ENCODE measurements around the gene NCKAP5.

Gene NCKAP5

DNA sequence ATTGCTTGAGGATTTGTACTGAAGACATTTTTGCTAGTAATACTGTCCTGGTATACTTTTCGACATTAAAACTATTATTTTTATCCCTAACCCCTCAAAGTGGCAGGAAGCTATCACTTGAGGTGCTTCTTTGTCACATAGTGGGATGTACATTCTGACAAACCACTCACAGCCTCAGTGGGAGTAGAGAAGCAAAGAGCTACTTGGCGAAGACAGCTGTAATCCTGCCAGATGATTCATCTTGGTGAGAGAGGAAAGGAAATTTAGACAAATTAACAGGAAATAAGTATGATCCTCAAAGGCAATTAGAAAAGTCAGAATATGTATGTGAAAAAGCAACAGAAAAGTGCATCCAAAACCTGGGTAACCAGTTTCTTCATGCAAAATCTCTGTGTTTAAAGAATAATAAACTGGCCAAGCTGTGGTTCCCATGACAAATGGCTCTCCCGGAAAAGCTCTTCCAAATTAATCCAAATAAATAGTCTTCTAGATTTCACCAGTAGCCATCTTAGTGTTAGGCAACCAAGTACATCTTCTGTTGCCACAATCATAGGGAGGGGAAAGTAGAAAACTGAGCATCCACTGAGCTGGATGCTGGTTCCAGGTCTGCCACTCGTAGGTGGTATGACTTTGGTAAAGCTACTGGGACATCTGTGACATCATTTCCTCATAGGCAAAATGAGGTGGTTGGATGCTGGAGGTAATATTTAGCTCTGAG is 590.3 kb downstream of the NCKAP5 start:
- TF ChIP-seq POLR2AphosphoS5 (IDR thresholded peaks at IDR 0.05; ENCODE audit: low read depth, low read length) = no peak
- no peak for TF ChIP-seq FOXP2 (optimal IDR thresholded peaks at IDR 0.05; ENCODE audit: borderline replicate concordance, extremely low read depth, extremely low read length, insufficient read depth)
- no peak for TF ChIP-seq SIN3A (IDR thresholded peaks at IDR 0.05; ENCODE audit: borderline replicate concordance, insufficient read depth, low read length)
- TF ChIP-seq, protein P1, sequence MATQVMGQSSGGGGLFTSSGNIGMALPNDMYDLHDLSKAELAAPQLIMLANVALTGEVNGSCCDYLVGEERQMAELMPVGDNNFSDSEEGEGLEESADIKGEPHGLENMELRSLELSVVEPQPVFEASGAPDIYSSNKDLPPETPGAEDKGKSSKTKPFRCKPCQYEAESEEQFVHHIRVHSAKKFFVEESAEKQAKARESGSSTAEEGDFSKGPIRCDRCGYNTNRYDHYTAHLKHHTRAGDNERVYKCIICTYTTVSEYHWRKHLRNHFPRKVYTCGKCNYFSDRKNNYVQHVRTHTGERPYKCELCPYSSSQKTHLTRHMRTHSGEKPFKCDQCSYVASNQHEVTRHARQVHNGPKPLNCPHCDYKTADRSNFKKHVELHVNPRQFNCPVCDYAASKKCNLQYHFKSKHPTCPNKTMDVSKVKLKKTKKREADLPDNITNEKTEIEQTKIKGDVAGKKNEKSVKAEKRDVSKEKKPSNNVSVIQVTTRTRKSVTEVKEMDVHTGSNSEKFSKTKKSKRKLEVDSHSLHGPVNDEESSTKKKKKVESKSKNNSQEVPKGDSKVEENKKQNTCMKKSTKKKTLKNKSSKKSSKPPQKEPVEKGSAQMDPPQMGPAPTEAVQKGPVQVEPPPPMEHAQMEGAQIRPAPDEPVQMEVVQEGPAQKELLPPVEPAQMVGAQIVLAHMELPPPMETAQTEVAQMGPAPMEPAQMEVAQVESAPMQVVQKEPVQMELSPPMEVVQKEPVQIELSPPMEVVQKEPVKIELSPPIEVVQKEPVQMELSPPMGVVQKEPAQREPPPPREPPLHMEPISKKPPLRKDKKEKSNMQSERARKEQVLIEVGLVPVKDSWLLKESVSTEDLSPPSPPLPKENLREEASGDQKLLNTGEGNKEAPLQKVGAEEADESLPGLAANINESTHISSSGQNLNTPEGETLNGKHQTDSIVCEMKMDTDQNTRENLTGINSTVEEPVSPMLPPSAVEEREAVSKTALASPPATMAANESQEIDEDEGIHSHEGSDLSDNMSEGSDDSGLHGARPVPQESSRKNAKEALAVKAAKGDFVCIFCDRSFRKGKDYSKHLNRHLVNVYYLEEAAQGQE (IDR thresholded peaks at IDR 0.05; ENCODE audit: insufficient read depth in 1 of 2, low read depth in 2 of 2, low read length in 2 of 2) = no peak
- TF ChIP-seq TAF1 (IDR thresholded peaks at IDR 0.05; ENCODE audit: borderline replicate concordance, insufficient read depth, low read length) = no peak

DNA sequence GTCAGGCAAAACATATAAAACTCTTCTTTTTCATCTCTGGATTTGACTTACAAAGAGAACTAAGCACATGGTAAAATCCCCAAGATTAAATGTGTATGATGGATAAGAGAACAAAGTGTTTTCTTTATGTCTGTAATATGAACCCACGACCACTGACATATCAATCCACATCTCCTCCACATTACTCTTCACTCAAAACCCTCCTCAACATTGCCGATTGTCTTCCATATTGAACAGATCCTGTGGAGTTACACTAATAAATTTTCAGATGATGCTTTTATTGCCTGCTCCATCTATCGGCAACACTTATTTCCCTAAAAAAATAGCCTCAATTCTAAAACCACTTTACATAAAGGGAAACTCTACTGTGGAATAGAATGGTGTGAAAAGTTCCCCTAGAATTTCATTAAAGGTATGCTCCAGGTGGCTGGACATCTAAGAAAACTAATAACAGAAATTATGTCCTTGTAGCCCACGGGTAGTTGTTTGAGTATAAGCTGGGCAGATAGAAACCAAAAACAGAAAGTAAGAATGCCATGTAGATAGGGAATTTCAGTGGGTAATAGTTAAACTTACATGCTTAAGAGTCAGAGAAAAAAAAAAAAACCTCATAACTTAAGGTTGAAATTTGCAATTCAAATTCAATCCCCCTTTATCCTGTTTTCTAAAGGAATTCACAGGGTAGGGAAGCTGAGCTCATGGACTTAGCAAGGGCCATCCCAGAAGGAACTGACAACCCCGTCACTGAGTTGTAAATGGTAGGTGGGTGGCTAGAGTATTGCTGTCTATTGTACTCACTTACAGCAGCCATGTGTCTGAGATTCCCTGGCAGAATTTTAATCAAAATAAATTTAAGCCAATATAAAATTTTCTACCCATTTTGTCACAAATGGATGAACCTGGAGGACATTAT is 592.8 kb downstream of the NCKAP5 start:
- TF ChIP-seq FOXP2 (optimal IDR thresholded peaks at IDR 0.05; ENCODE audit: borderline replicate concordance, extremely low read depth, extremely low read length, insufficient read depth) (no peak), SIN3A (IDR thresholded peaks at IDR 0.05; ENCODE audit: borderline replicate concordance, insufficient read depth, low read length) (no peak), TAF1 (IDR thresholded peaks at IDR 0.05; ENCODE audit: borderline replicate concordance, insufficient read depth, low read length) (no peak), POLR2AphosphoS5 (IDR thresholded peaks at IDR 0.05; ENCODE audit: low read depth, low read length) (no peak)
- TF ChIP-seq, protein P1 (IDR thresholded peaks at IDR 0.05; ENCODE audit: insufficient read depth in 1 of 2, low read depth in 2 of 2, low read length in 2 of 2) = no peak

DNA sequence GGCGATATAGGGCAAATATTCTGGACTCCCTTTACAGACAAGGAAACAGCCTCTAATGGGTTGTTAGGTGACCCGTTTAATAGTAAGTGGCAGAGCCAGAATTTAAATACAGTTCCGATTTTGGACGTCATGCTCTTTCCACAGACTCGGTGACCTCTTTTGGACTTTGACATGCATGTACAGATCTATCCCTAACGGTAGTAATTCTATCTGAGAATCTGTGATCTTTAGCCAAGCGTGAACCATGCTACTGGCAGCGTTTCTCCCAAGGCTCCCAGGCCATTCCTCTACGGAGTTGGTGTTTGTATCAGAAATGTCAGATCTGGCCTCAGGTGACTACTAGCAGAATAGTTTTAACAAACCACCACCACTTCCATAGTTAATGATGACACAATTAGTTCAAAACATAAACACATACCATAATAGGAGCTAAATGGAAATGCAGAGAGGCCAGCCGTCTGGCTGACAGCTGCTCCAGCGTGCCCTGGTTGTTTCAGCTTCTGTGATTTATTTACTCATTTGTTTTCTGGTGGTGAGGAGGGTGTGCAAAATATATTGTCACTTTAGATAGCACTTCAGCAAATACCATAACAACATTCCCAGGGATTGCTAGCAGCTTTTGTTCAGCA is 593.7 kb downstream of the NCKAP5 start:
- TF ChIP-seq, protein P1 (IDR thresholded peaks at IDR 0.05; ENCODE audit: insufficient read depth in 1 of 2, low read depth in 2 of 2, low read length in 2 of 2) = no peak
- TF ChIP-seq FOXP2 (optimal IDR thresholded peaks at IDR 0.05; ENCODE audit: borderline replicate concordance, extremely low read depth, extremely low read length, insufficient read depth) (no peak), SIN3A (IDR thresholded peaks at IDR 0.05; ENCODE audit: borderline replicate concordance, insufficient read depth, low read length) (no peak), POLR2AphosphoS5 (IDR thresholded peaks at IDR 0.05; ENCODE audit: low read depth, low read length) (no peak), TAF1 (IDR thresholded peaks at IDR 0.05; ENCODE audit: borderline replicate concordance, insufficient read depth, low read length) (no peak)

DNA sequence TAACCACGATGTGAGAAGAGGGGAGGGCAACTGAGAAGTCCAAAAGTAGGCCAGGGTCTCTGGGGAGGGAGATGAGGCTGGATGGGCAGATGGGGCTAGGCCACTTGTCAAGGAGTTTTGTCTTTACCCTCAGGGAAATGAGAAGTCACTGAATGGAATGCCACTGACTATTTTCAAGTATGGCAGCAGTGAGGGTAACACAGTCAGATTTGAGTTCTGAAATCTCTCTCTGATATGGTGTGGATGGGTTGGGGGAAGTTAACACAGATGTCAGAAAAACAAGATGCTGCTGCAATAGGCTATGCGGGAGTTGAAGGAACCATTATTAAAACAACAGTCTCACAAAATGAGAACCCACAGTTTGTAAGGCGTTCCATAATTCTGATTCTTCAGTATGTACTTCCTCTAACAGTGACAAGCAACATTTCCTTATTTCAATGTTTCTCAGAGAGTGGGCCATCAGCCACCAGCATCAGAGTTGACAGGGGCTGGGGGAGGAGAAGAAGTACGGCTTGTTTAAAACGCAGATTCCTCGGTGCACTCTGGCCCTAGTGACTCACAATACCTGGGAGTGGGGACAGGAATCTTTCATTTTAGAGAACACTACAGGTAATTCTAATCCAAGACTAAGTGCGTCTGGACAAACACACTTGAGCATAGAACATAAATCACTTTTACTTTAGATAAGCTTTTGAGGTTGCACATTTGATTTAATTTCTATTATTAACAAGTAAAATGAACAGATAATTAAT is 596.8 kb downstream of the NCKAP5 start:
- no peak for TF ChIP-seq FOXP2 (optimal IDR thresholded peaks at IDR 0.05; ENCODE audit: borderline replicate concordance, extremely low read depth, extremely low read length, insufficient read depth)
- TF ChIP-seq POLR2AphosphoS5 (IDR thresholded peaks at IDR 0.05; ENCODE audit: low read depth, low read length) = no peak
- TF ChIP-seq SIN3A (IDR thresholded peaks at IDR 0.05; ENCODE audit: borderline replicate concordance, insufficient read depth, low read length) = no peak
- no peak for TF ChIP-seq TAF1 (IDR thresholded peaks at IDR 0.05; ENCODE audit: borderline replicate concordance, insufficient read depth, low read length)
- TF ChIP-seq, protein P1 (IDR thresholded peaks at IDR 0.05; ENCODE audit: insufficient read depth in 1 of 2, low read depth in 2 of 2, low read length in 2 of 2) = no peak

Measured in PFSK-1 (cell line).